Measurements from ENCODE around the gene TBC1D19.

DNA sequence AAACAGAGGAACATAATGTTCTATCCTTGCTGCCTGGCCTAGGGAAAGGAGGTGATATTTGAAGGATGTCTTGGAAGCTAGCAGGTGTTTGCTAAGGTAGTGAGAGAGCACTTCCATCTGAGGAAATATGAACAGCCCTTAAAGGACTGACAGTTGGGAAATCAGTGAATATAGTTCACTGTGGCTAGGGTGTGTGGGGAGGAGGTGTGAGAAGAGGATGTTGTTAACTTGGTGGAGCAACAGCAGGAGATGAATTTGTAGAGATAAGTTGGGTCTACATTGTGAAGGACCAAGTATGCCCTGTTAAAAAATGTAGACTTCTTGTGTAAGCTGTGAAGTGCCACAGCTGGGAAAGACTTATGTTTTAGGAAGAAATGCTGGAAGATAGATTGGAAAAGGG, 25.5 kb downstream of the TBC1D19 start:
- TF ChIP-seq, protein P1, sequence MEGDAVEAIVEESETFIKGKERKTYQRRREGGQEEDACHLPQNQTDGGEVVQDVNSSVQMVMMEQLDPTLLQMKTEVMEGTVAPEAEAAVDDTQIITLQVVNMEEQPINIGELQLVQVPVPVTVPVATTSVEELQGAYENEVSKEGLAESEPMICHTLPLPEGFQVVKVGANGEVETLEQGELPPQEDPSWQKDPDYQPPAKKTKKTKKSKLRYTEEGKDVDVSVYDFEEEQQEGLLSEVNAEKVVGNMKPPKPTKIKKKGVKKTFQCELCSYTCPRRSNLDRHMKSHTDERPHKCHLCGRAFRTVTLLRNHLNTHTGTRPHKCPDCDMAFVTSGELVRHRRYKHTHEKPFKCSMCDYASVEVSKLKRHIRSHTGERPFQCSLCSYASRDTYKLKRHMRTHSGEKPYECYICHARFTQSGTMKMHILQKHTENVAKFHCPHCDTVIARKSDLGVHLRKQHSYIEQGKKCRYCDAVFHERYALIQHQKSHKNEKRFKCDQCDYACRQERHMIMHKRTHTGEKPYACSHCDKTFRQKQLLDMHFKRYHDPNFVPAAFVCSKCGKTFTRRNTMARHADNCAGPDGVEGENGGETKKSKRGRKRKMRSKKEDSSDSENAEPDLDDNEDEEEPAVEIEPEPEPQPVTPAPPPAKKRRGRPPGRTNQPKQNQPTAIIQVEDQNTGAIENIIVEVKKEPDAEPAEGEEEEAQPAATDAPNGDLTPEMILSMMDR (IDR thresholded peaks at IDR 0.05), result no peak
- TF ChIP-seq POLR2AphosphoS5 (IDR thresholded peaks at IDR 0.05; ENCODE audit: low read depth, low read length), result no peak
- TF ChIP-seq, protein P2, sequence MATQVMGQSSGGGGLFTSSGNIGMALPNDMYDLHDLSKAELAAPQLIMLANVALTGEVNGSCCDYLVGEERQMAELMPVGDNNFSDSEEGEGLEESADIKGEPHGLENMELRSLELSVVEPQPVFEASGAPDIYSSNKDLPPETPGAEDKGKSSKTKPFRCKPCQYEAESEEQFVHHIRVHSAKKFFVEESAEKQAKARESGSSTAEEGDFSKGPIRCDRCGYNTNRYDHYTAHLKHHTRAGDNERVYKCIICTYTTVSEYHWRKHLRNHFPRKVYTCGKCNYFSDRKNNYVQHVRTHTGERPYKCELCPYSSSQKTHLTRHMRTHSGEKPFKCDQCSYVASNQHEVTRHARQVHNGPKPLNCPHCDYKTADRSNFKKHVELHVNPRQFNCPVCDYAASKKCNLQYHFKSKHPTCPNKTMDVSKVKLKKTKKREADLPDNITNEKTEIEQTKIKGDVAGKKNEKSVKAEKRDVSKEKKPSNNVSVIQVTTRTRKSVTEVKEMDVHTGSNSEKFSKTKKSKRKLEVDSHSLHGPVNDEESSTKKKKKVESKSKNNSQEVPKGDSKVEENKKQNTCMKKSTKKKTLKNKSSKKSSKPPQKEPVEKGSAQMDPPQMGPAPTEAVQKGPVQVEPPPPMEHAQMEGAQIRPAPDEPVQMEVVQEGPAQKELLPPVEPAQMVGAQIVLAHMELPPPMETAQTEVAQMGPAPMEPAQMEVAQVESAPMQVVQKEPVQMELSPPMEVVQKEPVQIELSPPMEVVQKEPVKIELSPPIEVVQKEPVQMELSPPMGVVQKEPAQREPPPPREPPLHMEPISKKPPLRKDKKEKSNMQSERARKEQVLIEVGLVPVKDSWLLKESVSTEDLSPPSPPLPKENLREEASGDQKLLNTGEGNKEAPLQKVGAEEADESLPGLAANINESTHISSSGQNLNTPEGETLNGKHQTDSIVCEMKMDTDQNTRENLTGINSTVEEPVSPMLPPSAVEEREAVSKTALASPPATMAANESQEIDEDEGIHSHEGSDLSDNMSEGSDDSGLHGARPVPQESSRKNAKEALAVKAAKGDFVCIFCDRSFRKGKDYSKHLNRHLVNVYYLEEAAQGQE (IDR thresholded peaks at IDR 0.05; ENCODE audit: insufficient read depth in 1 of 2, low read depth in 2 of 2, low read length in 1 of 2), result no peak

Measured in Panc1 (cell line).